Nephron (organoid): ENCODE data around the gene TRPC4.

Experiments used
- H3K27ac Mint-ChIP-seq, 3 experiments: 2 replicates each; pipeline ENCODE4 v1.8.0; 2020; ENCODE audit warnings: mixed read lengths in 3 of 3, mild to moderate bottlenecking in 2 of 3, moderate library complexity in 1 of 3
- H3K27me3 Mint-ChIP-seq: 2 replicates; pipeline ENCODE4 v1.8.0; 2021; ENCODE audit warnings: low read depth, mild to moderate bottlenecking, moderate library complexity, mixed read lengths
- H3K36me3 Mint-ChIP-seq: 2 replicates; pipeline ENCODE4 v1.8.0; 2020; ENCODE audit warnings: low read depth, mixed read lengths
- H3K4me1 Mint-ChIP-seq: 2 replicates; pipeline ENCODE4 v1.8.0; 2020; ENCODE audit warnings: mixed read lengths
- H3K4me3 Mint-ChIP-seq, 3 experiments: 2 replicates each; pipeline ENCODE4 v1.8.0; 2020; ENCODE audit warnings: mild to moderate bottlenecking in 3 of 3, mixed read lengths in 3 of 3, moderate library complexity in 2 of 3
- H3K9me3 Mint-ChIP-seq: 2 replicates; pipeline ENCODE4 v1.8.0; 2020; ENCODE audit warnings: mixed read lengths
- TF ChIP-seq, protein P1 (sequence below), 3 experiments: fragments of 200-600 bp; sonication (generic); IDR thresholded peaks; one replicate each; pipeline ENCODE4 v1.5.0; 2021; ENCODE audit warnings: antibody characterized with exemption in 3 of 3; ENCODE audit not compliant: unreplicated experiment in 3 of 3

TRPC4 gene

GRCh38 chr13:37667702-37668101 lies 201.9 kb downstream of the TRPC4 start:
- H3K27ac Mint-ChIP-seq, result no peak overlapping the region
- TF ChIP-seq, protein P1, sequence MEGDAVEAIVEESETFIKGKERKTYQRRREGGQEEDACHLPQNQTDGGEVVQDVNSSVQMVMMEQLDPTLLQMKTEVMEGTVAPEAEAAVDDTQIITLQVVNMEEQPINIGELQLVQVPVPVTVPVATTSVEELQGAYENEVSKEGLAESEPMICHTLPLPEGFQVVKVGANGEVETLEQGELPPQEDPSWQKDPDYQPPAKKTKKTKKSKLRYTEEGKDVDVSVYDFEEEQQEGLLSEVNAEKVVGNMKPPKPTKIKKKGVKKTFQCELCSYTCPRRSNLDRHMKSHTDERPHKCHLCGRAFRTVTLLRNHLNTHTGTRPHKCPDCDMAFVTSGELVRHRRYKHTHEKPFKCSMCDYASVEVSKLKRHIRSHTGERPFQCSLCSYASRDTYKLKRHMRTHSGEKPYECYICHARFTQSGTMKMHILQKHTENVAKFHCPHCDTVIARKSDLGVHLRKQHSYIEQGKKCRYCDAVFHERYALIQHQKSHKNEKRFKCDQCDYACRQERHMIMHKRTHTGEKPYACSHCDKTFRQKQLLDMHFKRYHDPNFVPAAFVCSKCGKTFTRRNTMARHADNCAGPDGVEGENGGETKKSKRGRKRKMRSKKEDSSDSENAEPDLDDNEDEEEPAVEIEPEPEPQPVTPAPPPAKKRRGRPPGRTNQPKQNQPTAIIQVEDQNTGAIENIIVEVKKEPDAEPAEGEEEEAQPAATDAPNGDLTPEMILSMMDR (IDR thresholded peaks at IDR 0.05; ENCODE audit: unreplicated experiment in 3 of 3), result no peak
- no peak overlapping the region for H3K4me3 Mint-ChIP-seq
- H3K36me3 Mint-ChIP-seq, result no peaks in the 10 kb centered on the region
- H3K4me1 Mint-ChIP-seq, result no peaks in the 10 kb centered on the region
- no peaks in the 10 kb centered on the region for H3K27me3 Mint-ChIP-seq
- no peaks in the 10 kb centered on the region for H3K9me3 Mint-ChIP-seq

GRCh38 chr13:37666036-37666435 lies 203.5 kb downstream of the TRPC4 start:
- Mint-ChIP-seq H3K36me3 (no peaks in the 10 kb centered on the region), H3K9me3 (no peaks in the 10 kb centered on the region)

DNA sequence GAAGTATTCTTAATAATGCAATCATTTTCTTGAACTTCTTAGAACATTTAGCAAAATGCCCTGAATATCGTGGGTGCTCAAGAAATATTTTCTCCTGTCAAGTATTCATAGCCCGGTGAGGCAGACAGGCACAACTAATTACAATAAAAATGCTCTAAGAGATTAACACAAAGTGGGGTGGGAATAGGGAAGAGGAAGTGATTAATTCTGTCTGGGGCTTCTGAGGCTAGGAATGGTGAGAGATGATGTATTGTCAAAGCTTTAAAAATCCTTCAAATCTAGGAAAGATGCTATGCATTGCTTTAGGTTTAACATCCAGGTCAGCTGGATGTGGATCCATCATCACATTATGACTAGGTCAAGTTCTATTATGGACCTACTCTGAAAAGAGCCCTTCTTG lies 204.2 kb downstream of the TRPC4 start:
- Mint-ChIP-seq H3K4me3 (no peak overlapping the region), H3K27me3 (no peaks in the 10 kb centered on the region), H3K9me3 (no peaks in the 10 kb centered on the region), H3K36me3 (no peaks in the 10 kb centered on the region), H3K4me1 (no peaks in the 10 kb centered on the region), H3K27ac (no peak overlapping the region)
- TF ChIP-seq, protein P1 (IDR thresholded peaks at IDR 0.05; ENCODE audit: unreplicated experiment in 3 of 3), result no peak

More at GRCh38 chr13:37666036-37666435, 203.5 kb downstream of the TRPC4 start:
- H3K27ac Mint-ChIP-seq, result no peak overlapping the region
- TF ChIP-seq, protein P1 (IDR thresholded peaks at IDR 0.05; ENCODE audit: unreplicated experiment in 3 of 3), result no peak
- no peaks in the 10 kb centered on the region for H3K4me1 Mint-ChIP-seq
- no peak overlapping the region for H3K4me3 Mint-ChIP-seq
- H3K27me3 Mint-ChIP-seq, result no peaks in the 10 kb centered on the region

DNA sequence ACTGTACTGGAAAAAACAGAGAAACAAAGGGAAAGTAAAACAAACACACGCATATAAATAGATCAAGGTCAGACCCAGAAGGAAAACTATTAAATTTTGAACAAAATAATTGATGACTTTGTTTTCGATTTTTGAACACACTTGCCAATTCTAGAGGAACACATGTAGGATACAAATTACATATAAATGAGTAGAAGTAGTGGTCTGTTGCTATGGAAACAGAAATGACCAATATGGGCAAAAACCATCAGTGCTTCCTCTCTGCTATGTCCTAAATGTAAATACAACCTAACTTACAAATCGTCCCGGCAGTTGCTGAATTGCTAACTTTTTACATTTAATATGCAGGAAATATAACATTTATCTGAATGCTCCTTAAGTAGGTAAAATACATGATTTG lies 205.8 kb downstream of the TRPC4 start:
- Mint-ChIP-seq H3K36me3 (no peaks in the 10 kb centered on the region), H3K27ac (no peak overlapping the region), H3K4me1 (no peaks in the 10 kb centered on the region), H3K27me3 (no peaks in the 10 kb centered on the region), H3K9me3 (no peaks in the 10 kb centered on the region), H3K4me3 (no peak overlapping the region)
- TF ChIP-seq, protein P1 (IDR thresholded peaks at IDR 0.05; ENCODE audit: unreplicated experiment in 3 of 3), result no peak

- TF ChIP-seq, protein P1 (IDR thresholded peaks at IDR 0.05; ENCODE audit: unreplicated experiment in 3 of 3), result no peak
- H3K36me3 Mint-ChIP-seq, result no peaks in the 10 kb centered on the region
- H3K4me1 Mint-ChIP-seq, result no peaks in the 10 kb centered on the region
- H3K4me3 Mint-ChIP-seq, result no peak overlapping the region
- H3K9me3 Mint-ChIP-seq, result no peaks in the 10 kb centered on the region
- H3K27me3 Mint-ChIP-seq, result no peaks in the 10 kb centered on the region
- H3K27ac Mint-ChIP-seq, result no peak overlapping the region
Observed at GRCh38 chr13:37662624-37663023, 206.9 kb downstream of the TRPC4 start.

GRCh38 chr13:37657956-37658355 lies 211.6 kb downstream of the TRPC4 start:
- Mint-ChIP-seq H3K27me3 (no peaks in the 10 kb centered on the region), H3K27ac (no peak overlapping the region), H3K36me3 (no peaks in the 10 kb centered on the region), H3K4me1 (no peaks in the 10 kb centered on the region), H3K9me3 (no peaks in the 10 kb centered on the region), H3K4me3 (no peak overlapping the region)
- TF ChIP-seq, protein P1 (IDR thresholded peaks at IDR 0.05; ENCODE audit: unreplicated experiment in 3 of 3), result no peak
